Neutrophil (primary cell): Measurements from ENCODE around the gene PRDM11.

ENCODE experiments used
- H3K27ac ChIP-seq: fragments of 200-600 bp; sonication (generic); 2 replicates; pipeline ENCODE4 v1.5.1; 2016; ENCODE audit warnings: mild to moderate bottlenecking, moderate library complexity
- H3K27me3 ChIP-seq: fragments of 200-600 bp; sonication (generic); 2 replicates; pipeline ENCODE4 v1.6.0; 2016; ENCODE audit warnings: mild to moderate bottlenecking
- H3K36me3 ChIP-seq: fragments of 200-600 bp; sonication (generic); 2 replicates; pipeline ENCODE4 v1.5.1; 2017
- H3K4me1 ChIP-seq, 2 experiments: fragments of 200-600 bp in 1 of 2; sonication (generic) in 1 of 2; 1 replicate in 1 of 2; 2 replicates in 1 of 2; pipeline versions ENCODE4 v1.5.1 to v1.6.1; 2013 to 2016; ENCODE audit warnings: low read depth in 1 of 2, low read length in 1 of 2, mild to moderate bottlenecking in 1 of 2, moderate library complexity in 1 of 2; ENCODE audit not compliant: control insufficient read depth in 1 of 2, insufficient read depth in 1 of 2
- H3K4me3 ChIP-seq, 2 experiments: fragments of 200-600 bp in 1 of 2; sonication (generic) in 1 of 2; 1 replicate in 1 of 2; 2 replicates in 1 of 2; pipeline ENCODE4 v1.5.1; 2013 to 2016; ENCODE audit warnings: low read depth in 1 of 2, low read length in 1 of 2, mild to moderate bottlenecking in 1 of 2, moderate library complexity in 1 of 2
- H3K9me3 ChIP-seq: fragments of 200-600 bp; sonication (generic); 2 replicates; pipeline ENCODE4 v1.5.1; 2016
- TF ChIP-seq, protein P1 (sequence below): fragments of 200-600 bp; sonication (generic); IDR thresholded peaks from 2 replicates; pipeline ENCODE4 v1.5.1; 2016; ENCODE audit warnings: antibody characterized with exemption

PRDM11 gene

DNA sequence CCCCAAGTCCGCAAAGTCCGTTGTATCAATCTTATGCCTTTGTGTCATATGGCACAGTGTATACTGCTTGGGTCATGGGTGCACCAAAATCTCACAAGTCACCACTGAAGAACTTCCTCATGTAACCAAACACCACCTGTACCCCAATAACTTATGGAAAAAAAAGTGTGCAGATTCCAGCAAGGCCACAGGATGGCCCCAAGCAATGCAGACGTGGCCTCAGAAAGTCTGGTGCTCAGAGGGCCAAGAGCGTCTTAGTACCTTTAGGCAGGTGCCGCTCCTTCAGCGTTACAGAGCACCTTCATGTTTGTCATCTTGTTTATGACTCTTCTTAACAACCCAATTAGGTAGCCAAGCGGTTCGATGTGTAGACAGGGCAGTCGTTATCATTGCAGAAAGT is 65.3 kb downstream of the PRDM11 start:
- Histone ChIP-seq H3K4me3 (no peak overlapping the region), H3K9me3 (no peaks in the 10 kb centered on the region), H3K27me3 (no peaks in the 10 kb centered on the region), H3K27ac (no peak overlapping the region), H3K4me1 (no peaks in the 10 kb centered on the region), H3K36me3 (peaks cover 5% of the 10 kb centered on the region)
- TF ChIP-seq, protein P1, sequence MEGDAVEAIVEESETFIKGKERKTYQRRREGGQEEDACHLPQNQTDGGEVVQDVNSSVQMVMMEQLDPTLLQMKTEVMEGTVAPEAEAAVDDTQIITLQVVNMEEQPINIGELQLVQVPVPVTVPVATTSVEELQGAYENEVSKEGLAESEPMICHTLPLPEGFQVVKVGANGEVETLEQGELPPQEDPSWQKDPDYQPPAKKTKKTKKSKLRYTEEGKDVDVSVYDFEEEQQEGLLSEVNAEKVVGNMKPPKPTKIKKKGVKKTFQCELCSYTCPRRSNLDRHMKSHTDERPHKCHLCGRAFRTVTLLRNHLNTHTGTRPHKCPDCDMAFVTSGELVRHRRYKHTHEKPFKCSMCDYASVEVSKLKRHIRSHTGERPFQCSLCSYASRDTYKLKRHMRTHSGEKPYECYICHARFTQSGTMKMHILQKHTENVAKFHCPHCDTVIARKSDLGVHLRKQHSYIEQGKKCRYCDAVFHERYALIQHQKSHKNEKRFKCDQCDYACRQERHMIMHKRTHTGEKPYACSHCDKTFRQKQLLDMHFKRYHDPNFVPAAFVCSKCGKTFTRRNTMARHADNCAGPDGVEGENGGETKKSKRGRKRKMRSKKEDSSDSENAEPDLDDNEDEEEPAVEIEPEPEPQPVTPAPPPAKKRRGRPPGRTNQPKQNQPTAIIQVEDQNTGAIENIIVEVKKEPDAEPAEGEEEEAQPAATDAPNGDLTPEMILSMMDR: no peak

DNA sequence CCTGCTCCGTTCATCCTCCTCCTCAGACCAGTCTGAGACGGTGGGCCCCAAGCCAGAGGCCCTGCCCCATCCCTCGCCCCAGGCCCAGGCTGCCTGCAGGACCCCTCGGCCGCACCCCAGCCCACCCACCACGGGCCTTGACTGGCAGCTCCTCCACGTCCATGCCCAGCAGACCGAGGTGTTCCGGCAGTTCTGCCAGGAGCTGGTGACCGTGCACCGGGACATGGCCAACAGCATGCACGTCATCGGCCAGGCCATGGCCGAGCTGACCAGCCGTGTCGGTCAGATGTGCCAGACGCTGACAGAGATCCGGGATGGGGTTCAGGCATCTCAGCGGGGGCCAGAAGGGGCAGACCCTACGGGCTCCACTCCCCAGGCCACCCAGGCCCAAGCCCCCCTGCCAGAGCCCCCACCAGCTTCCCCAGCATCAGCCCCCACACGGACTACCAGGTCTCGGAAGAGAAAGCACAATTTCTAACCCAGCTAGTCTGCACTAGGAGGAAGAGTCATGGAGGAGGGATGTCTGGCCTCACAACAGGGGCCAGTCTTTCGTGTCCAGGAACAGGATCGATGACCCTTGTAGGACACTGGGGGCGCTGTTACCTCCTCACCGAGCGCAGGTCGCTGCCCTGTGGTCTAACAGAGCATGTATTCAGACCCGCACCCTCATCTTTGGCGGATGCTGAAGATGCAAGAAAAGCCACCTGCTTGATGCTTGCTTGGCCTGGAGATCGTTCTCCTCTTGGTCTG is 66.3 kb downstream of the PRDM11 start:
- TF ChIP-seq, protein P1: no peak
- no peaks in the 10 kb centered on the region for H3K4me1 ChIP-seq
- no peaks in the 10 kb centered on the region for H3K27me3 ChIP-seq
- no peak overlapping the region for H3K4me3 ChIP-seq
- no peaks in the 10 kb centered on the region for H3K9me3 ChIP-seq
- no peak overlapping the region for H3K27ac ChIP-seq
- H3K36me3 ChIP-seq: peaks cover 5% of the 10 kb centered on the region

DNA sequence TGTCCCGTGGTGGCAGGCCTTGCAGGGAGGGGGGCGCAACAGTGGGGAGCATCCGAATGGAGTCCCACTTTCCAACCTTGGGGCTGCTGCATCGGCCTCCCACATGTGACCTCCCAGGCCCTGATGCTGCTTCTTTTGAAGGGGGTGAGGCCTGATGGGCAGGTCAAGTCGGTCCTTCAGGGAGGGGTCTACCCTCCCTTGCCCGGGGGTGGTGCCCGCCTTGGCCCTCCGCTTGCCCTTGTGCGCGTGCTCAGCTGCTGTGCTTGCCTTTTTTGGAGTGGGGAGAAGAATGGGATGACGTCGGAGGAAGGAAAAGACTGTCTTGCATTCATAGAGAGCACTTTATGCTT is 66.9 kb downstream of the PRDM11 start:
- TF ChIP-seq, protein P1: no peak
- no peak overlapping the region for H3K27ac ChIP-seq
- H3K4me3 ChIP-seq: no peak overlapping the region
- H3K27me3 ChIP-seq: no peaks in the 10 kb centered on the region
- H3K36me3 ChIP-seq: peaks cover 5% of the 10 kb centered on the region
- no peaks in the 10 kb centered on the region for H3K4me1 ChIP-seq
- H3K9me3 ChIP-seq: no peaks in the 10 kb centered on the region

DNA sequence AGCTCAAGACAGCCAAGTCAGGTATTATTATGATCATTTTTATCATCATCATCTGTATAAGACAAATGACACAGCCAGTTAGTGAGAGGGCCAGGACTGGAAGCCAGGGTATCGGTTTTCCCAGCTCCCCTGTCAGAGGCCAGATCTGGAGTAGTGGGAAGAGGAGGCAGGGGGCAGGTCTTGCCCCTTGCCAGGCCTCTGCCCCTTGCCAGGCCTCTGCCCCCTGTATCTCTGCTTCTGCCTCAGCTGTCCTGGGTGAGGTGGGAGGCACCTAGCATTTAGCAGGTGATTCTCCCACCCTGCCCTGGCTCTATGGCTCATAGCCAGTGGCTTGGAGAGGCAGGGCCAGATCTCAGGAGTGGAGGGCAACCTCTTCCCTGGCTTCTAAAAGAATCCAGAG is 67.3 kb downstream of the PRDM11 start:
- H3K4me1 ChIP-seq: no peaks in the 10 kb centered on the region
- H3K4me3 ChIP-seq: no peak overlapping the region
- peaks cover 5% of the 10 kb centered on the region for H3K36me3 ChIP-seq
- no peak overlapping the region for H3K27ac ChIP-seq
- no peaks in the 10 kb centered on the region for H3K27me3 ChIP-seq
- TF ChIP-seq, protein P1: no peak
- no peaks in the 10 kb centered on the region for H3K9me3 ChIP-seq

DNA sequence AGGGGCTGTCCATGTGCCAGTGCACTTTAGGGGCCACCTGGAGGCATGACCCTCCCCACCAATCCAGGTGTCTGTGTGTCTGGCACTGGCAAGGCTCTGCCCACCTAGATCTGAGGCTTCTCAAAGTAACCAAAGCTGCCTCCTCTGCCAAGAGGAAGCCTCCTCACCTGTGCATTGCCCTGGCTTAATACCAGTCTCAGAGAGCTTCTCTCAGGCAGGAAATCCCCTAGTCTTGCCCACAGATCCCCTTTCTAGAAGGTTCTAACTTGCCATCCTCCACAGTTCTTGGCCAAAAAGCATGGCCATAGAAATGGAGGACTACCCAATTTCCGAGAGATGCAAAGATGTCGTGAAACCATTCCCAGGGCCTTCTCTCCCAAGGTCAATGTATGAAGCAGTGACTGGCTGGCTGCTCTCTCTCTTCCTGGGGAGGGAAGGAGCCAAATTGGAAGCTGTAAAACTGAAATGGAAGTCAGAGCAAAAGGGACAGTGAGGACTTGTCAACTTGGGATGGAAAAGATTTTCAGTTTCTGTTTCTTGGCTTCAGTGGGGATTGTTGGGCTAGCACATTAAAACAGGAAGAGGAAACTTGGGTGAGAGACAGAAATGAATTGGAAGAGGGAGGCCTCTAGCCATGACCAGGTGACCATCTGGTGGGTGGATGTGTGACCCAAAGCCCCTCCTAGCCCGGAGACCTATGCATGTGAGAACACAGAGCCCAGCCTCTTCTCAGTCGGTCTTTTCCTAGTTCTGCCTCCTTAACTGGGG is 68.8 kb downstream of the PRDM11 start:
- Histone ChIP-seq H3K9me3 (no peaks in the 10 kb centered on the region), H3K36me3 (peaks cover 5% of the 10 kb centered on the region), H3K4me1 (no peaks in the 10 kb centered on the region), H3K27me3 (no peaks in the 10 kb centered on the region), H3K4me3 (no peak overlapping the region), H3K27ac (no peak overlapping the region)
- TF ChIP-seq, protein P1: no peak
